HG03095 (cell line): ENCODE measurements around the gene C9orf72.

ENCODE experiments used
- ATAC-seq: cut with Tn5 transposase; IDR thresholded peaks from one replicate; pipeline ENCODE4 v1.9.1; 2021; ENCODE audit warnings: moderate library complexity; ENCODE audit not compliant: unreplicated experiment

The C9orf72 gene

DNA sequence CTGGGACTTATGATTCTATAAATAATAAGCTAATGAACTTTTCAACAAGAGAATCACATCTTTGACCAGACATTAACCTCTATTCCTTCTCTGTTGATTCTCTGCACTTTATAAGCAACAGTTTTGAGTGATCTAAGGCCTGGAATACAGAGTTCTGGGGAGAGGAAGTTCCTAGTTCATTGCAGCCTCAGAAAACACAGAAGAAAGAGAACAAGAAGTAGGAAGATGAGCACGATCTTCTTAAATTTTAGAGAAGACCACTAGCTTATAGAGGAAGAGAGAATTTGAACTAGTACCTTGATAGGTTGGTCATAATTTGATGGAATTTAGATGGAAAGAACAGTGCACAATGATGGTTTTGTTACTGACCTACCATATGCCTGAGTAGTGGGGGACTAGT lies 8.5 kb upstream of the C9orf72 start:
- ATAC-seq = no peak

DNA sequence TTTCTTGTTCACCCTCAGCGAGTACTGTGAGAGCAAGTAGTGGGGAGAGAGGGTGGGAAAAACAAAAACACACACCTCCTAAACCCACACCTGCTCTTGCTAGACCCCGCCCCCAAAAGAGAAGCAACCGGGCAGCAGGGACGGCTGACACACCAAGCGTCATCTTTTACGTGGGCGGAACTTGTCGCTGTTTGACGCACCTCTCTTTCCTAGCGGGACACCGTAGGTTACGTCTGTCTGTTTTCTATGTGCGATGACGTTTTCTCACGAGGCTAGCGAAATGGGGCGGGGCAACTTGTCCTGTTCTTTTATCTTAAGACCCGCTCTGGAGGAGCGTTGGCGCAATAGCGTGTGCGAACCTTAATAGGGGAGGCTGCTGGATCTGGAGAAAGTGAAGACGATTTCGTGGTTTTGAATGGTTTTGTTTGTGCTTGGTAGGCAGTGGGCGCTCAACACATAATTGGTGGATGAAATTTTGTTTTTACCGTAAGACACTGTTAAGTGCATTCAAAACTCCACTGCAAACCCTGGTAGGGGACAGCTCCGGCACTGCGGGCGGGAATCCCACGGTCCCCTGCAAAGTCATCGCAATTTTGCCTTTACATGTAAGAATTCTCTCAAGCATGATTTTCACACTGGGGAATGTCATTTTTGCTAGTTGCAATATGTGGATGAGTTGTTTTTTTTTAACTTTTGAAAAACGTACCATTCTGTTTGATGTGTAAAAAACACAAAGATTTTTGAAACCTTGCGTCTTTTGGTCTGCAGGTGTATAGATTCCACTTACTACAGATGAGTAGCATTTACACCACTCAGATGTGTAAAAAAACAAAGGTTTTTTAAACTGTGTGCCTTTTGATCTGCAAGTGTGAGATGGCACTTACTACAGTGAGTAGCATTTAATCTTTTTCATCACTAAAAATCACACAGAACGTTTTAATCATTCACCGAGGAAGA lies 631 bp upstream of the C9orf72 start:
- peak; percentile 82 for ATAC-seq

DNA sequence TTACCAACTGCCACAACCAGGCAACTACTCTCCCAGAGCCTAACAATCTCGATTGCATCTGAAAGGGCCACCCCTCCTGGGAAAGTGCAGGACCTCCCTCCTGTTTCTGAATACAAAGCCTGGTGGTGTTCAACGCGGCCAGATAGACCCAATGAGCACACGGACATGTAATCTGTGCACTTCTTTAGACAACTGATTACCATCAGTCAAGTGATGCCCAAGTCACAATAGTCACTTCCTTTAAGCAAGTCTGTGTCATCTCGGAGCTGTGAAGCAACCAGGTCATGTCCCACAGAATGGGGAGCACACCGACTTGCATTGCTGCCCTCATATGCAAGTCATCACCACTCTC lies 739 bp downstream of the C9orf72 start:
- ATAC-seq = peak; percentile 35

DNA sequence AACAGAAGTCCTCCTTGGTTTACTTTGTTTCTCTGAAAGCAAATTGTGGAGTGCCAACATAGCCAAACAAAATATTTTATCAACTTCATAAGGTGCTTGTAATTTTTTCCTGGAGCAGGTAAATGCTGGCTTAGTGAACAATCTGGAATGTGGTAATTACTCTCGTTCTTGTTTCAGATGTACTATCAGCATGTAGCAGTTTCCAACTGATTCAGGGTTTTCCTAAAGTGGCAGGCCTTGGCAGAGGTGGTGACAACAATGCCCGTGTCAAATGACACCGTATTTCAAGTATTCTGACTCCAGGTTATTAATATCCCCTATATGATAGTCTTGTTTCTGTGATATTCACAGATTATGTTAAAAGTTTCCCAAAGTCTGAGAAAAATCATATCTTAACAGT lies 1.2 kb downstream of the C9orf72 start:
- ATAC-seq = no peak

DNA sequence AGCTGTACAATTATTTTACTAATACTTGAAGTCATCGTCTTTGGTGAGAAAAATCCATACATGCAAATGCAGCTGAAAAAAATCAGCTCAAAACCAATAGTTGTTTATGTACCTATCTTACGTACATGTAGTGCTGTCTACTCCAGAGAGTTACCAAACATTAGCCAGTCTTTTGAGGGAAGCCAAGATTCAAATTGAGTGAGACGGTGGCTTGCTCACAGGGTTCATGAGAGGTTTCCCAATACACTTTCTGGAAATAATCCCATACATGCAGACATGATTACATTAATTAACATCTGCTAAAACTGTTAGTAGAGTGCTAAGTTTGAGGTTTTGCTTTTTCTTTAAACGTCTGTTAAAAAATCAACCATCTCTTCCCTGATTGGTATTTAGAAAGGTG lies 2.3 kb downstream of the C9orf72 start:
- no peak for ATAC-seq

DNA sequence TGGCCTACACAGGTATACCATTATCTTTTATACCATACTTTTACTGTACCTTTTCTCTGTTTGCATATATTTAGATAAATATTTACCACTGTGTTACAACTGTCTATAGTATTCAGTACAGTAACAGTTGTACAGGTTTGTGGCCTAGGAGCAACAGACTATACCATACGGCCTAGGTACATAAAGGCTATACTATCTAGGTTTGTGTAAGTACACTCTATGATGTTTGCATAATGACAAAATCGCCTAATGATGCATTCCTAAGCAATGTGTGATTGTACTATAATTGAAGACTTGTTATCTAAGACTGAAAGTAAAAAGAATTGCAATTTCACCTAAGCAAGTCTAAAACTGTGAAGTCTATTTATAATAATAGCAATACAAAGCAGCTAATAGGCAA lies 3.9 kb downstream of the C9orf72 start:
- ATAC-seq = no peak

DNA sequence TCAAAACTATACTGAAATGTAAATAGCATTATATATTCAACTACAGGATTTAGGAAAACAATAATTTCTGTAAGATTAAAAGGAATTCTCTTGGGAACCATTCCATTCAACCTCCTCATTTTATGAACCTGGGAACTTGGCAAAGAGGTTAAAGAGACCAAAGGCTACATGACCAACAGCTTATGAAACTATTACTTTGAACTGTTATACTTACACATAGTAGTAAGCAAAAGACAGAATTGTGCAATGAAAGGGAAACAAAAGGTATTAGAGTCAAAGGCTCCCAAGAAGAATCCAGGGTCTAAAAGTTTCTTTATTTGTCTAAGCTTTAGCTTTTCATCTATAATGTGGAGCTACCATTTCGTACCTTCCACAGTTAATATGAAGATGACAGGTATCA lies 7.2 kb downstream of the C9orf72 start:
- ATAC-seq = no peak

DNA sequence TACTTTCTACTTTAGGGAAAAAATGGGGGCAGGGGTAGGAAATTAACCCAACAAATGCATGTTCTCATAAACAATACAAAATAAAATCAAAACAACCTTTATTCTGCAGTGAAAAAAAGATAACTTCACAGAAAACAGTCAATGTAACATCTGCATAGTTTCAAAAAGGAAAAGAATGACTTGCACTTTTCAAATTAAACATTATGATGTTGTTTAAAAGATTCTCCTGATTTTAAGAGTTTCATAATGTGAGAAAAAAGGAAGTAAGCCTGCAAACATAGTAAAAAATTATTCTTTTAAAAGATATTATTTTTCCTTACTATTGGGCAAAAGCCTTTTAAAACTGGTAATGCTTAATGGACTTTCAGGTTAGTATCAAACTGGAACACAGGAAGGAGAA lies 7.6 kb downstream of the C9orf72 start:
- ATAC-seq = no peak

DNA sequence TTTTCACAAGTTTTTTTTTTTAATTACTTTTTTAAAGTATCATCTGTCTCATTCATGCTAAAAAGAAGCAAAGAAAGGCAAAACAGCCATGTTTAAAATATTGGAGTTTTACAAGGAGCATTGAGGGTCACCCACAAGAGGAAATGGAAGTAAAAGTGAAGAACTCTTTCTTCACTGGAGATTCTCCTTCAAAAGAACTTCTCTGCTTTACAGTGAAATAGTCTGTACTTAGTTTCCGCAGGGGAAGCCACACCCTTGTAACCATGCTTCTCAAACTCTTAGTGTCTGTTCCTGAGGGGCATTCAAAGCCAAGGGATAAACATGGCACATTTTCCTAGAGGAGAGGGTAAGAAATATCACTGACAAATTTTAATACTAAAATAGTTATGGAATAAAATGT lies 8.6 kb downstream of the C9orf72 start:
- no peak for ATAC-seq

DNA sequence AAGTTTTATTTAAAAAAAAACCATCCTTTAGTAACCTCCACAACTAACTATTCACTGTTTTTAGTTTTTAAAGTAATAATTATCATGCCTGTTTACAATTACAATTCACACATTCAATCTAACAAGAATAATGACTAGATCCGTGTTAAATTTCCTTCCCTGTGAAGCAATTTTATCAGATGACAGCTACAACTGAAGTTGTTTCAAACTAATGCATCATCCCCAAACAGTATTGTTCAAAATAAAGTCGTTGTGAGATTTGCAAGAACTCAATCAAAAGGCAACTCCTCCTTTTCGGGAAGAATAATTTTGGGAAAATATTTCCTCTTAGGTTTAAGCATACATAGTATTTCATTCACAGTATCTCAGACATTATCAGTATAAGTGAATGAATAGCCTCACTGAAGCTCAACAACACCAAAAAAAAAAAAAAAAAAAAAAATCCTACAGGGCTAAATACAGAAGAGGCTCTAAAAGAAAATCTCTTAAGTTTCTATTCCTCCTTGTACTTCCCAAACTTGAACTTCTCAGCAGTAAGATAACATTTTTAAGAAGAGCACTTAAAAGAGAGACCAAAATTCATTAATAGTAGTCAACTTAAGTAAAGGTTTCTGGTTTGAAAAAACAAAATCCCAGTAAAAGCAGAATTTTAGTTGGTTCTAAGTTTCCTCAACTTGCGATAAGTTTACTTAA lies 9.4 kb downstream of the C9orf72 start:
- no peak for ATAC-seq

DNA sequence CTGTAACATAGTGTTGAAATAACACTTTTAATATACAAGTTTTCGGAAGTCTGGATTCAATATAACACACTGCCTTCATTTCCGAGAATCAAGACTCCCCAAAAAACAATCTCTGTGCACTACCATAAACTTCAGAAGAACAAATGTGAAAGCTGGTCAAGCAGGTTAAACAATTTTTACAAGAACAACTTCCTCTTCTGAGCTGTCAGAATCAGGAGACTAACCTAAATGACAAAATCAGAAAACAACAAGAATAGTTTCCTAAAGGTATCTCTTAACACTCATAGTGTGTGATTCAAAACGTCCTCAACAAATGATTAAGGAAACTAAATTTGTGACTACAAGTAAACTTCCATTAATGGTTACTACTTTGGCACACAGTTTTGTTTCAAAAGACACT lies 11.6 kb downstream of the C9orf72 start:
- ATAC-seq = peak; percentile 47

DNA sequence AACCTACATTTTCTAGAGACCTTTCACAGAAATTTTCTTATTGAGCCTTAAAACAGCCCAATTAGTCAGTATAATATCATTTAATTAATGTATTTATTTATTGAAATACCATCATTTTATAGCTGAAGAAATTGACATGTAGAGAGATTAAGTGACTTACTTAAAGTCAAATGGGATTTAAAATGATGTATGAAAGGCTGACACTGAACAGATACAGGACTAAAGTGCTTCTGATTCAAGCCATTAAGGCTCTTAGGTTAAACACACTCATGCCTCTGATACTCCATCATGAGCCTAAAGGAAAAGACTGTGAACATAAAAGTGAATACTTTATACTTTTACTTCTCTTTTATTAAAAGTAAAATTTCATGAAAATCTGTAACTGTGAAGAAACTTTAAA lies 12.8 kb downstream of the C9orf72 start:
- no peak for ATAC-seq

DNA sequence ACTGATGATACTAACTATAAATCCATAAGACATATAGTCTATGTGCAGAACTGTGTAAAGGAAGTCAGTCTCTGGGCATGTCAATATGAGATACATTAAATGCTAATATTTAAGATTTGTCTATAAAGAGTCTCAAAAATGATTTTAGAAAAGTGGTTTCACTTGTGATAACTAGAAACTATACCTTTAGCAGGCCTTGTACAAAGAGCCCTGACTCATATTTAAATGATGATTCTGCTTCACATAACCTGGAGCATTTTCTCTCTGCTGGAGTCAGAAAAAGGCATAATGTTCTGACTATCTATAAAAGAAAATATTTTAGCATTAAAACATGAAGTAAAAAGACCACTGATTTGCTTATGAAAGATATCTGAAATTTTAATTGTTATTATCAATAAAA lies 15.0 kb downstream of the C9orf72 start:
- no peak for ATAC-seq

DNA sequence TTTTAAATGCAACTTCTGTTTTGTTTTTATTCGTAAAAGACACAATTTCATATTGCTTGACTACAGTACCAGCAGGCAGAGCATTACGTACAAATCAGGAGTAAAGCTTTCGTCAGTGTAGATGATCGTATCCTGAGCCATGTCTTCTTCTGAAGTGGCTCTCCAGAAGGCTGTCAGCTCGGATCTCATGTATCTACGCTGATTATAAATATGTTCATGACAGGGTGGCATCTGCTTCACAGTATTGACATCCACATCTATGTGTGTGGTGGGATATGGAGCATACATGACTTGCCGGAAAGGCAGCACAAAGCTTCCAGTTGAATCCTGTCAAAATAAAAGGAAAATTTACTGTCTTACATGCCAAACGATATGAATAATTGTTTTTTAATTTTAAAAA lies 16.8 kb downstream of the C9orf72 start:
- ATAC-seq = no peak

DNA sequence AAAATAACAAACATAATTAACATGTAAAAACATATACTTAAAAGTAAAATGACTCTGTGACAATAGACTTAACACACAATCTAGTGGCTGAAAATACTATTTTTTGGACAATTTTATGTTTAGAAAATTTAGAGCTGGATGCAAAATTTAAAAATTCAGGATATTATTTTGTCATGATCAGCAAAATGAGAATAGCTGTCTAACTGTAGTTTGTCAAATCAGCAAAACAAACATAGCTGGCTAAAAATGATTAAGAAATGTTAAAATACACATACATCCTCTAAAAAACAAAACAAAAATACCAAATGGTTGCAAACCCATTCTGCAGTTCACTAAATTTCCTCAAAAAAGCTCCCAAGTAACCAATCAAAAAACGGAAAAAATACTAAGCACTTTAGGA lies 18.6 kb downstream of the C9orf72 start:
- no peak for ATAC-seq

DNA sequence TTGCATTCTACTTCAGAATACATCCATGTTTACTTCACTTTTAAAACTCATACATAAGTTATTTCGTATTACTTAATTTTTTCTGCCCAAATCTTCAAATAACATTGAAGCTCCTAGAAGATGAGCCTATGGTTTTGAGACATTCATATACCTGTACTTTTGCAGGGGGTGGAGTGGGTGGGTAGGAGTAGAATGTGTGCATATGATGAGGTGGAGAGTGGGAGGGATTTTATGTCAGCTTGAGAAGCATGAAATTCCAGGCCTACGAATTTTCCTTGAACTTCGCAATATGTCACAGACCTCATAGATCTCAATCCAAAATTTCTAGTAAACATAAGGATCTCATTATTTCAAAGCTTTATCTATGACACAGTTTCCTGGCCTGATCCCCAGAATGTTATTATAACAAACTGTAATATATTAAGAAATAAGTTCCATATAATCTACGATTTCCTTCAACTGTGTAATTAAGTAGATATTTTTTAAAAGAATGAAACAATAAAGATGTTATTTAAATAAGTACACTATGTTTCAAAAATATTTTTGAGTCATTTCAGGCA lies 24.0 kb downstream of the C9orf72 start:
- ATAC-seq = no peak

DNA sequence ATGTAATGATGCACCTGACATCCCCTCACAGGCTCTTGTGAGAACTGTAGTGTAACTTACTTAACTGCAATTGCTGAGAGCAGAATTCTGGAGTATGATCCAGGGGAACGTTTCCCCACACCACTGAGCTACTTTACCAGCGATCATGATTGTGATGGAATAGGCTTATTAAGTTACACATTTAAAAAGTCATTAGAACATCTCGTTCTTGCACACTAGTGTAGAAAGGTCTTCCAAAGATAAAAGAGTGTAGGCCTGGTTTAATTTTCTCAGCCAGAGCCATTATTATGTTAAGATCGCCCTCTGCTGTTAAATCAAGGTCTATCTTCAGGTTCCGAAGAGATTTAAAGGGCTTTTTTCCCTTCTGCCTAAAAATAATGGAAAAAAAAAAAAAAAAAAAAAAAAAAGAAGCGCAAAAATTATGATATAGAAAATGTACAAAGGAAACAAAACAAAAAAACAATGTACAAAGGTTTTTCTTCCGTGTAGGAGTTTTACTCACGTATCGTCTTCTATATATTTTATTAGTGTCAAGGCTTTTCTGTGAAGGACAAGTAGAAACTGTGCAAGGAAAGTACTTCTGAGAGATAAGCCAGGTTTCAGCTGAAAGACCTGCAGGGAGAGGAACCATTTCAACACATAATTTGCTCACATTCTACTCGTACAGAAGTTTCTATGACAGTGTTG lies 25.1 kb downstream of the C9orf72 start:
- ATAC-seq = no peak

DNA sequence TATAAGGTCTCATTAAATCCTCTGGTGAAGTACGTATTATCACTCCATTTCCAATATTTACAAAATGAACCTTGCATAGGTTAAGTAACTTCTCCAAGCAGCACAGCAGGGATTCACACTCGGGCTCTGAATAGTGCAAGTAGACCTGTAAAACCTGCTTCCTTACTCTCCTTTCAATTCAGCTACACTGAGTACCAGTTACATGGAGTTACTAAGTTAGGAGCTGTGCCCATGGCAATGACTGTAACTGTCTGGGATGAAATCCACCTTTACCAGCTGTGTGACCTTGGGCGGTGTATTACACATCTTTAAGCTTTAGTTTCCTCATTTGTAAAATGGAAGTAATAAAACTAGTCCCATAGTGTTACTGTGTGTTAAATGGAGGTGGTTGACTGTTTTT lies 27.8 kb downstream of the C9orf72 start:
- ATAC-seq = no peak

DNA sequence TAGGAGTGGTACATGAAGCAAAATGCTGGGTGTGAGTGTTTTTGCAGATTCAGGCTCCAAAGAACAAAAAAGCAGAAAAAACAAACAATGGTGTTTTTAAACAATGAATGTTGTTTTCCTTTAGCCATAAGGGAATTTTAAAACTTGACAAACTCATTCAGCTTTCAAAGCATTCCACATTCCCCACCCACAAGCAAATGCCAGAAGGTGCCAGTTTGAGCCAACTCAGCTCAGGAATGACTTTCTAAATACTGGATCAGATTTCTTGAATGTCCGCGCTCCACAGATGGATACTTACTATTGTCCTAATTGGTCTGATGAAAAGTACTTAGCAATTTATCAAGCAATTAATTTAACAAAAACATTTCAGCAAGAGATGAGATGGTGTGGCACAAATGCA lies 30.8 kb downstream of the C9orf72 start:
- ATAC-seq = no peak

DNA sequence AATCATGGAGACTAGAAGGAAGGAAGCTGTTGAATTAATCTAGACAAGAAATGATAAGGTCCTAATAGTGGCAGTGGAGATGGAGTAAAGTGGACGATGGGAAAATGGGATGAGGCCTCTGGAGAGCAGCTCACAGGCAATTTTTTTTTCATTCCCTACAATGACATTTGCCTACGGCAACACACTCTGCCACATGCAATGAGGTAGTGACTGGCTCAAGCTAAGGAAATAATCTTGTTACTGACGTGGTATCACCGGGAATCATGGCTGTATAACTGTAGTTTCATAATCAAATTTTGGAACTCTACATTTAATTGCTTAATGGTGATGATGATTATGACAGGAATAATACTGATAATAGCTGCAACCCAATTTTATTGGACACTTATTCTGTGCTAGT lies 31.5 kb downstream of the C9orf72 start:
- no peak for ATAC-seq

DNA sequence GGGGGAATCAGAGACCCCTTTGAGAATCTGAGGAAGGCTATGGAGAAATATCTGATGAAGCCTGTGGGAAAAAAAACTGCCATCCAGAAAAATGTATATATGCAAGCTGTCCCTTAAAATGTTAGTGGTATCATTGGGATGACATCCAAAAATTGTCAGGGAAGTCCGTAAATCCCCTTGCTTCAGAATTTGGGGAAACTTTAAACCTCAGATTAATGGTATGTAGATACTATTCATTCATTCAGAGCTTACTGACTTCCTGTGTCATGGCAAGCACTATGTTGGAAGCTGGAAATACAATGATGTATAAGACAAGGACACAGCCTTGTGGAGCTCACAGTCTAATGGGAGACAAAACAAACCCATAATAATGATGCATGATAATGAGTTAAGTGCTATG lies 32.8 kb downstream of the C9orf72 start:
- ATAC-seq = no peak
